ENCODE data around the gene PREX1.

PREX1 gene

DNA sequence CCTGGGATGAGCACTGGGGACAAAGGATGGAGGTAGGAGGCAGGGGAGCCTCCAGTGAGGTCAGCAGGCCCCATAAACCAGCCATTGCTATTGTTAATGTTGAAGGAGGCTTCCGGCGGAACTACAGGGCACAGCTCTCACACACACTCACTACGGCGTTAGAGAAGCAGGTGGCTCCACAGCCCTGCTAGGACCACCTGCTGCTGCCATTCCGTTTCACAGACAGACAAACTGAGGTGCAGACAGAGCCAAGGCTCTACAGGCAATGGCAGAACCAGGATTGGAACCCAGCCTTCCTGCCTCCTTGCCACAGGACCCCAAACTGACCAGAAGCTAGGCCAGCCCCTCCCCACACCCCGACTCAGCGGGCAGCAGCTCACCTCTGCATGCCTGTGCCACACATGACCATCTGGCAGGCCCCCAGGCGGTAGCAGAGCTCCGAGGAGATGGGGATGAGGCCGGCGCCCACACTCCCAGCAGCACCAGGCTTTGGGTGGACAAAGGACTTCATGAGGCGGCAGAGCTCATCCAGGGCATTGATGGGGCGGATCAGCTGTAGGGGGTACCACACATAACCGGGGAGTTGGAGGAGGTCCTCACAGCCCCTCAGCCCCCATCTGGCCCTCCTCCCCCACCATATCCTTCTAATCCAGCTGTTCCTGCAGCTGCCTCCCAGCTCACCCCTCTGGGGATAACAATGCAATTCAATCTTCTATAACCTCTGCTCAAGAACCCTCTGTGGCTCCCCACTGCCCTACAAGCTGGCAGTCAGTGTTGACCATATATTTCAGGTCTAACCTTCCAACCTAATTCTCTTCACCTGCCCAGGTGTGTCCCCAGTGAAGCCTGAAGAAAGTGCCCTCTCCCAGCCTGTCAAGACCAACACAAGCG lies 198.5 kb downstream of the PREX1 start:
- no peak for DNase-seq

DNA sequence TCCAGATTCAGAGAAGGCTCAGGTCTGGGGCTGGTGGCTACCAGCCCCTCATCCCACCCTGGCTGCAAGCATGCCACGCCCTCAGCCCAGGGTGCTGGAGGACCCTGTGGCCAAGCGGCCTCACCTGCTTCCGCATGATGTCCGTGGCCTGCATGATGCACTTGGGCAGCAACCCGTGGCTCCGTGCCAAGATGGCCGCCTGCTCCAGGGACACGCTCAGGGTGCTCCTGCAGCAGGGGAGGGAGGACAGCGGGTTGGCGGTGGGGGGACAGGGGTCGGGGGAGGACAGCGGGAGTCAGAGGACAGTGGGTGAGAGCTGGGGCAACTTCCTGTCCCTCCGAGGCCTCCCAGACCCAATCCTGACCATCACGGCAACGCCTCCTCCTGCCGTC lies 200.1 kb downstream of the PREX1 start:
- peak in 2 of 58 donors; percentile 15 to 26 for DNase-seq

DNA sequence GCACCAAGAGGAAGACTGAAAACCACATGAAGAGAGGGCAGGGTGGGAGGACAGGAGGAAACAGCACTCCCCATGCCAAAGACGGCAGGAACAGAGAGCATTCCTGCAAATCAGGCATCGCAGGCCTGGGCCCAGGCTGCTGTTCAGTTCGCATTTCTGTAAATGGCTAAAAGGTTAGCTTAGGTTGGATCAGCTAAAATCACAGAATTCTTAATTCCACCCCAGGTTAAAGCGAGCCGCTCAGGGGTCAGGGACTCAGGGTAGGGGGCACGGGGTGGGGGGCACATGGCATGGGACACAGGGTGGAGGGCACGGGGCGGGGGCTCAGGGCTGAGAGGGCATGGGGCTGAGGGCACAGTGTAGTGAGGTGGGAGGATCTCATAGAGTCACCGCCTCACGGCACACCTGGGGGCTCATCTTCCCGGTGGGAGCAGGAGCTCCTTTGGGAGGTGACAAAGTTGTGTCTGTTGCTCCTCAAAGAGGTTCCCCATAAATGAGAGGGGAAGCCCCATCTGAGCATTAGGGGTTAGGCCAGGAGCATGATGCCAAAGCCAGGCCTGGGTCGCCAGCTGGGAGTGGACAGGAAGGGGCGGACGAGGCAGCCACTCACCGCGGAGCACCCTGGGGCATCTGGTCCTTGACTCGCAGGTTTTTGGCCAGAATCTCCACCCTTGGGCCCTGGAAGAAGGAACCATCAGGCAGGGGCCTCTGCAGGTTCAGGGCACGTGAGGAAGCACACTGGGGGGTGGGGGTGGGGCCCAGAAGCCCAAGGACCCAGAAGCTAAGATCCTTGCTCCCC lies 200.7 kb downstream of the PREX1 start:
- DNase-seq = no peak

DNA sequence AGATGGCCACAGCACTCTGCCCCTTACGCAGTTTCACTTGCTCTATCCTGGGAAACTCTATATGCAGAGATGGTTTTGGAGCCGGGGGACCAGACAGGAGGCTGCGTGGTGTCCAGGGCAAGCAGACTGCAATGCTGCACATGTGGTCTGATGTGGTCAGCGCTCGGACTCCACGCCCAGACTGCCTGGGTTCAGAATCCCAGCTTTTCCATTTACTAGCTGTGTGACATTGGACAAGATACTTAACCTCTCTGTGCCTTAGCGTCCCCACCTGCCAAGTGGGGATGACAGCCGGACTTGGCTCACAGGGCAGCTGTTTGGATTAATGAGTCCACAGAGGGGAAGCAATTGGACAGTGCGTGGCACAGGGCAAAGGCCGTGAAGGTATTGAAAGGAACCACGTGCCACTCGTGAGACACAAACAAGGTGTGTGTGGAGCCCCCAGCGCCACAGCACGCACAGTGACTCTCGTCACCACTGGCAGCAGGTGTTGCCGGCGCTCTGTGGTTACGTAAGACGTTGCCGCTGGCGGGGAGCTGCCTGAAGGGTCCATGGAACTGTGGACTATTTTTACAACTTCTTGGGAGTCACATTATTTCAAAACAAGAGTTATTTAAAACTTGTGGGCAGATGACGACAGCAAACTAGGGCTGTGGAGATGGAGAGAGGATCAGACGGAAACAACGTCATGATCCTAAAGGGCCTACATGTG lies 201.4 kb downstream of the PREX1 start:
- DNase-seq = peak in 12 of 58 donors; percentile 9 to 42 (median 24)

DNA sequence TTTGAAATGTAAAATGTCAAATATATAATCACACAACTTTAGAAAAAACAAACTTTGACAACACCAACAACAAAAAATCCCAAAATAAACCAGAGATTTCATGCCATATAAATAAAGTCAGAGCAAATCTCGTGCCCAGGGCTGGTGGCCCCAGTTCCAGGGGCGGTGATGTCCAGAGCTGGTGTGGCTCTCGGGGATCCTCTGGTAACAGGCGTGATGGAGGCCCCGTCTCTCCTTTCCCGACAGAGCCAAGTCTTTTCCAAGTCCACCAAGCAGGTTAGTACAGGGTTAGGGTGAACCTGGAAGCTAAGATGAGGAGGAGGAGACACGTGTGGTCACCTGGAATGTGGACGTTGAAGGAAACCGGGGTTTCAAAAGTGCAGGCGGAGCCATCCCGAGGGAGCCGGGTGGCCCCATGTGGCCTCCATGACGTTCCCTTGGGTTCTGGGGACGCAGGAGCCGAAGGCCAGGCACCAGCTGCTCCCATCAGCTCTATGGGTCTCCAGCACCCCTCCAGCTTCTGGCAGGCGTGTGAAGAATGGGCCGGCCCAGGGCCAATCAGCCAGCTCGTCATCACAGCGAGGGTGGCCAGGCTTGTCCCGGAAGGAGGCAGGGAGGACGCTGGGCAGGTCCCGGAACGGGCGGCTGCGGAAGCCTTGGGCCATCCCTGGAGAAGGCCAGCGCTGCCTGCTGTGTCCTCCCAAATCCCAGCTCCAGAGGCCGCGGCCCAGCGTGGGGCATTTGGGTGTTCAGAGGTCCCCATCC lies 202.5 kb downstream of the PREX1 start:
- DNase-seq = no peak

DNA sequence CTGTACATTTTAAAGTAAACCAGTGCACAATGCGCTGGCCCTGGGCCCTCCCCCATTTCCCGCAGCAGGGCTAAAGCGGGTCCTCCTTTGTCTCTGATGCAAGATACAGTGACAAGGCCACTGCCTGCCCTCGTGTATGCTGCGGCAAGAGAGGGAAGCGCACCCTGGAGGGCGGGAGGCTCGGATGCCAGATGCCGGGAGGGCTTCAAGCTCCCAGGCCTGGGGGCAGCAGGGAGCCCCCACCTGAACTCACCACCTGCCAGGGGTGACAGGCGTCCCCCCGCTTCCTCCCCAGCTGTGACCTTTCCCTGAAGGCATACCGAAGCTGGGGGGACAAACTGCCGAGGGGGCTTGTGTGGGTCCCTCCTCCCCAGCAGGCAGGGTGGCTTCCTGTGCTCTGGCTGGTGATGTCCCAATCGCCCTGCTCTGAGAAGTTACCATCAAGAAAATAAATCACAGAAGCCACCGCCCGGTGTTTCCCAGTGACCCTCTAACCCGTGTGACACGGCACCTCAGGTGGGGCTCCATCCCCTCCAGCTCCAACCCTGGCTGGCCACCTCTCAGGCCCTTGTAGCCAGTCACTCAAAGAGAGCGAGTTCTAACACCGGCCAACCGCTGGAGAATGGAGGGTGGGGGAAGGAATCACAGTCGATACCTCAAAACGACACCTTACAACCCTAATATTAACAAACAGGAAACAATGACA lies 203.3 kb downstream of the PREX1 start:
- no peak for DNase-seq

DNA sequence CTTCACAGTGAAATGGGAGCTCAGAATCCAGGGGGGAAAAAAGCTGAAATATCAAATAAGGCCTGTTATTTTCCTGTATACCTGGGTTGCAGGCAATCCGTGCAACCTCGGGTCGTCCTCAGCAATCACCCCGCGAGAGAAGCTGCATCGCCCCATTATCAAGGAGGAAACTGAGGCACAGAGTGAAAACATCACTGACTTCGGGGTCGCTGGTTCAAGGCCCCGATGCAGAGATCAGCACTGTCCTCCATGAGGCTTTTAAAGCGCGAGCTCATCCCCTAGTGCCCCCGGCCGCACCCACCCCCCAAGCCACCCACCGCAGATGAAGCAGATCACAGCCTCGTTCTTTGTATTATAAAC lies 203.9 kb downstream of the PREX1 start:
- no peak for DNase-seq

DNA sequence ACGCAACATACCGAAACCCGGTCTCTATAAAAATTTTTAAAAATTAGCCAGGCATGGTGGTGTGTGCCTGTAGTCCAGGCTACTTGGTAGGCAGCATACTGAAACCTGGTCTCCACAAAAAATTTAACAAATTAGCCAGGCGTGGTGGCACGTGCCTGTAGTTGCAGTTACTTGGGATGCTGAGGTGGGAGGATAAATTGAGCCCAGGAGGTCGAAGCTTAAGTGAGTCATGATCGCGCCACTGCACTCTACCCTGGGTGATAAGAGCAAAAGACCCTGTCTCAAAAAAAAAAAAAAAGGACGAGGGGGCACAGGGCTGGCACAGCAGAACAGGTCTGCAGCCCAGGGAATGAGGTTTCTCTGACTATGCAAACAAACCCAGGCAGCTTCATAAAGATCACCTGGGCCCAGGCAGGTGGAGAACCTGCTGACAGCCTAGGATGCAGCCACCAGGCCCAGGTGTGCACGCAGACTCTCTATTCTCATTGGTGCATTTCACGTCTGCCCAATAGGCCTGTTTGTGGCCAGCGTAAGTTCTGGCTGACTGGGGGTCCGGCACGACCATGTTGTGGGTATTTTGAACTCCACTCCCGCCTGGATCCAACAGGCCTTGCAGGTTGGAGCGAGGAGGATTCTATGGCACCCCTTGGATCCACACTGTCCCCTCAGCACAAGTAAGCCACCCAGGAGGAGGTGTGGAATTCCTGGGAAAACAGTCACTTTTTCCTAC lies 204.5 kb downstream of the PREX1 start:
- no peak for DNase-seq

DNA sequence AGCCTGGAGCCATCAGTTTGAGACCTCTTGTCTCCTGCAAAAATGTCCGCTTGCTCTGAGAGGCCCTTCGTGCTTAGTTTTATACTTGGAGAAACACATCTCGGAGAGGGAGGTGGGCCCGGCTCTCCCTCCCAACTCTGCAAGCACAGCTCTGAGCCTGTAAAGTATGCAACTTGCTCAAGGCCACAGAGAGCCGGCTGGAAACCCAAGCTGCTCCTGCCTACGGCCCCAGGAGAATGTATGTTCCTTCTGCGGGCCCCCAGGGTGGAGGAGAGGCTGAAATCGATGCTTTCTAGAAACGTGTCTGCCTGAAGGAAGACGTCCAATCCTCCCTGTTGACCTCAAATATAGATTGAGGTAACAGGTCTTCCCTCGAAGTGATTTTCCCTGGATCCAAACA lies 205.4 kb downstream of the PREX1 start:
- DNase-seq = no peak

DNA sequence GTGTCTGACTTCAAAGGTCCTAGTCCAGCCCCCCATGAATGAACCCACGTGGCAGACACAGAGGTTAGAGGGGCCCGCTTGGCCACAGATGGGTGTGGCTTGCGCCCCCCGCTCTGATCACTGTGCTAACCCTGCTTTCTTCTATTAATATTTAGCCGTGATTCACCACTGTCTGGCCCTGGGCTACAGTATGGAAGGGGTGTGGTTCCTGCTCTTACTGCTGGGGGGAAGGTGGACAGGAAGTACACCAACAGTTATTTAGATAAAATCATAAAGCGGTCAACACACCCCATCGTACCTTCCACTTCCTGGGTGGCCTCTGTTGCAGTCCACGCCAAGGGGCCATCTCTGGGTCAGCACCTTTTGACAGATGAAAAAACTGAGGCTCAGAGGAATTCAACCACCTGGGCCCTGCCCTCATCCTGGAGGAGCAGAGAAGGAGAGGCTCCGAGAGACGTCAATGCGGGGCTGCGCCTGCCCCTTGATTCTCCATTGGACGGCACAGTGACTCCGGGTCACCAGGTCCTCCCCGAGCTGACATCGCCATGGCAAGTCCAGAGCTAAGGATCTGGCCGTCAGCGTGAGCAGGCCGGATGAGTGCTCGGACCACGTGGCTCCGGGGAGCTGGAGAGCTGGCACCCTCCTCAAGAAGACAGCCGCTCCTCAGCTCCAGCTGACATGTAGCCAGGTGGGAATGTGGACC lies 206.3 kb downstream of the PREX1 start:
- DNase-seq = no peak

DNA sequence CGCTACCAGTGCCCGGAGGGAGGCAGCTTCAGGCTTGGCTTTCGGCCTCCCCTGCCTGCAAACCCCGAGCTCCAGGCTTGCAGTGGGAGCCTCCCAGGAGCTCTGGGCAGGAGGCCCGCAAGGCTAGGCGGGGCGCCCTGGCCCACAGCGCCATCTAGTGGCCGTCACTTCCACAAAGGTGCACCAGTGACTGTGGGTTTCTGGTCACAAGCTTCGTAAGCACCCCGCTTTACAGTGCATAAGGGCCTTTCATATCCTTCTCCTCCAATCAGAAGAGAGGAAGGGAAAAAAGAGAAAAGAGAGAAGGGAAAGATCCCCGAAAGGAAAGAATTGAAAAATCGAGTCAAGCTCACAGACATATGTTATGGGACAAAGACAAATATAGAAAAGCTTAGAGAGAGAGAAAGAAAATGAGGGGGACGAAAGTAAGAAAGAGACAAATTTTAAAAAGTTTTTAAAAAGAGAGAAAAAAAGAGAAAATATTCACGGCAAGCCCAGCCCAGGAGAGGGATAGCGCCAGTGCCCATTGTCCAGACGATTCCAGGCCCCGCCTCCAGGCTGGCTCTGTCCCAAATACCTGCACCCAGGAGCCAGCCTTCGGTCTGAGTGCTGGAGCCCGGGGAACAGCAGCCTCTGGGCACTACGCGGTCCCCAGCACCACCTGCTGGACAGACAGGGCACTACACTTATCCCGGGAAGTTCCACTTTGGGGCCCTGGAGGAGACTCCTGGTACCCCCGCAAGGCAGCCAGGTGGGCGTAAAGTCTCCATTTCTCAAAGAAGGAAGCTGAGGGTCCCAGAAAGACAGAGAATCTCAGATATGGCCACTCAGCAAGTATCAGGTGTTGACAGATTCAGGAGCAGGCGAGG lies 207.1 kb downstream of the PREX1 start:
- DNase-seq = peak in 56 of 58 donors; percentile 25 to 92 (median 74)

DNA sequence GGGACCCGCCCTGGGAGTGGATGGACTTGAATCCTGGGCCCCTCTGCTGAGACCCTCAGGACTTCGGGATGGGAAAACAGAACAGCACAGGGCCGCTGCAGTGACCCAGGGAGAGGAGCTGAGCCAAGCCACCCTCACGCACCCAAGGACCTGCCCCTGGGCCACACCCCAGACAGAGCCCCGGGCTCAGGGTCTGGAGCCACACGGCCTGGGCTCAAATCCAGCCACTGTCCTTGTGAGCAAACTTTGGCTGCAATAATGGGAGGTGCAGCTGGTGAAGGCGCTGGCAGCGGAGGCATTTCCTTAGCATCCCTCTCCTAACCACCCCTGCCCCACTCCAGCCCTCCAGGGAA lies 207.7 kb downstream of the PREX1 start:
- DNase-seq = no peak

DNA sequence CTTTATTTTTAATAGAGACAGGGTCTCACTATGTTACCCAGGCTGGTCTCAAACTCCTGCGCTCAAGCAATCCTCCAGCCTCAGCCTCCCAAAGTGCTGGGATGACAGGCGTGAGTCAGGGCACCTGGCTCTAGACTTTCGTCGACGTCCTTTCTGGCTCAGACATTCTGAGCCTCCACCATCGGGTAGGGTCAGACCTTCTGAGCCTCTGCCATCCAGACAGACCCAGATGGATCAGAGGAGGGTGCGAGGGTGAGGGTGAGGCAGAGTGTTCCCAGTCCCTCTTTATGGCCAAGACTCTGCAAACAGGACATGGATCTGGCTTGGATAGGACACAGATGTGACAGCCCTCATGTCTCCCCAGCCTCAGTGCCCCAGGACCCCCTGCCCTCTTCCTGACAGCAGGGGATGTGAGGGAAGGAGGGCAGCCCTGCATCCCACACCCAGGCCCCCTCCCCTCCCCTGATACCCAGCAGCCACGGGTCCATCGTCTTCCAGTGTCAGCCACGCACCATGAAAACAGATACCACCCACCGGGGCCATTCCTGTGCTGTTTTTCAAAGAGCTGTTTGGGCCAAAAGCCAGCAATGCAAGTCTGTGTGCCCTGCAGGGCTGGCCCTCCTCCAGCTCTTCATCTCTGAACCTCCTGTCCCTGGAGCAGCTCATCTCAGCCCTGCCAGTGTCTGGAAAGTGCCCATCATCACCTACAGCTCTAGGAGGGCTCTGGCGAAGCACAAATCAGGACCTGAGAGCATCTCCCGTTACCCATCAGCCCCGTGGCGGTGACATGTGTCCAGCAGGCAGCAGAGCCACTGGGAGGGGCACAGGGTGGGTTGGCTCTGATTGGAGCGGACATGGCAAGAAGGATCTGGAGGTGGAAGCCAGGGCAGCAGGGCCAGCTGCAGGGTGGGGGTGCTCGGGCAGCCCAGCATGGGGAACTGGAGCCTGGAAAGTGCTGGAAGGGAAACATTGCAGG lies 208.4 kb downstream of the PREX1 start:
- no peak for DNase-seq

DNA sequence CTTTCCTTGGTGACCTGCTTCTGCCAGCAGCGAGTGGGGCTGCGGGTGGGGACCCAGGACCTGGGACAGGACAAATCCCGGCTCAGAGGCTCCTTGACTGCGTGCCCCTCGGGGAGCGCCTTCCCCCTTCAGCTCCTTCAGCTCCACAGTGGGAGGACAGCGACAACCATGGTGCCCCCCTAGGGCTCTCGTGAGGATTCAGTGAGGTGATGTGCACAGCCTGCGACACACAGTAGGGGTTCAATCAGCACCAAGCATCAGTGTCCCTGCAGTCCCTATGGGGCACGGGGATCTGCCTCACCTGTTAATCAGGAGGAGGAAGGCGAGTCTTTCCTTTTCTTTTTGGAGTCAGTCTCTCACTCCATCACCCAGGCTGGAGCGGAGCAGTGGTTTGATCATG lies 209.2 kb downstream of the PREX1 start:
- DNase-seq = no peak

DNA sequence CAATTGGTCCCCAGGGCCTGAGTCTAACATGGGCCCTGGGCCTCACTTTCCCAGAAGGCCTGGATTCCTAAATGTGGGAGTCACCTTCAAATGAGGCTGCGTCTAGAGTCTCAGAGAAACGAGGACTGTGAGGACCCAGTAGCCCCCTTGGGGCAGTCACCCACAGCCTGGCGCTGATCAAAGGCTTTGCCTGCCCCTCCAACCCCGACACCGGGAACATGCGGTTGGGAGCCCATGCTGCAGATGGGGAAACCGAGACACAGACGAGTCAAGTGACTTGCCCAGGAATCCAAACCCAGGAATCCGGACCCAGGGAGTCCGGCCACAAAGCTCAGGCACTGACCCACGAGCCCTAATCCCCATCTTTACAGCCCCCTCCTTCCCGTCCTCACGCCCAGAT lies 209.7 kb downstream of the PREX1 start:
- no peak for DNase-seq

DNA sequence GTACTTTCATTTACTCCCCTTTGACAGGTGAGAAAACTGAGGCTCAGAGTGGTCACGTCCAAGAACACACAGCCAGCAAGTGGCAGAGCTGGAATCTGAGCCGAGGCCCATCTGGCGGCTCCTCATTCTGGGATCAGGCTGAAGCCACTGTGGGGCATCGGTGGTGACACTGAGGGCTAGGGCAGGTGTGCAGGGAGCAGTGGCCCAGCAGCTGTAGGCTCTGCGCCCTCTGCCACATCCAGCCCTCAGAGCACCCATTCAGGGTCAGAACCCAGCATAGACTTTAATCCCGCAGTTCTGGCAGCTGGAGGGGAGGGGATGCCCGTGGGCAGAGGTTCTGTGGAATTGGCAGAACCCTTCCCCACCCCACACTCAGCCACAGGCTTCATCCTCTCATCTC lies 210.3 kb downstream of the PREX1 start:
- DNase-seq = no peak

DNA sequence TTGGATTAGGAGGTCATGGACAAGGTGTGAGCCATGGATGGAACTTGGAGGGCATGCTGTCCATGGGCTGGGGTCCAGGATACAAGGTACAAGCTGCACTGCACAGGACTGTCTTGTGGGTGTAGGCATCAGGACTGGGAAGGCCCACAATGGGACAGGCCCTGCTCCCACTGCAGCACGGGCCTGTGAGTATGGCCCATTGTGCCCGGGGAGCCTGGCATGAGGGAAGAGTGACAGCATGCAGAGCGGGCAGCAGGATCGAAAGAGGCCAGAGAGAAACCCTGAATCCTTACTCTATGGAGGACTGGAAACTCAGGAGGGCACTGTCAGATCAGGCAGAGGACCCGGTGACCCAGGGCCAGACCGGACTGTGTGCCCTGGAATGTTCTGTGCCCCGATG lies 211.3 kb downstream of the PREX1 start:
- DNase-seq = no peak

All from anterior cingulate cortex (tissue), 58 donors.